ENCODE data around the gene GHRHR.

GHRHR gene

GRCh38 chr7:30977896-30978564, 14.3 kb downstream of the GHRHR start:
- no peaks in the 10 kb centered on the region for H3K36me3 Mint-ChIP-seq (ENCODE audit: low read depth)
- no peak overlapping the region for H3K4me3 Mint-ChIP-seq
- intact Hi-C loops (cut with micrococcal nuclease), result loop anchor here (2.0 kb wide), 1 partner anchor 177 kb away; no protein-coding TSS in a partner anchor
- H3K4me1 Mint-ChIP-seq (ENCODE audit: low read depth), result no peaks in the 10 kb centered on the region
- no peak overlapping the region for H3K27ac Mint-ChIP-seq
- no peaks in the 10 kb centered on the region for H3K9me3 Mint-ChIP-seq
- H3K27me3 Mint-ChIP-seq, result peaks cover 14% of the 10 kb centered on the region

- intact Hi-C loops (cut with micrococcal nuclease), result loop anchor here (2.0 kb wide), 1 partner anchor 178 kb away; no protein-coding TSS in a partner anchor
- Mint-ChIP-seq H3K9me3 (no peaks in the 10 kb centered on the region), H3K27ac (no peak overlapping the region), H3K36me3 (ENCODE audit: low read depth) (no peaks in the 10 kb centered on the region), H3K4me1 (ENCODE audit: low read depth) (no peaks in the 10 kb centered on the region), H3K4me3 (no peak overlapping the region), H3K27me3 (peaks cover 20% of the 10 kb centered on the region)
These were observed 15.3 kb downstream of the GHRHR start for GRCh38 chr7:30979027-30979426.

- Mint-ChIP-seq H3K4me3 (no peak overlapping the region), H3K9me3 (no peaks in the 10 kb centered on the region), H3K36me3 (ENCODE audit: low read depth) (no peaks in the 10 kb centered on the region), H3K4me1 (ENCODE audit: low read depth) (no peaks in the 10 kb centered on the region), H3K27ac (no peak overlapping the region), H3K27me3 (peaks cover 24% of the 10 kb centered on the region)
- intact Hi-C loops (cut with micrococcal nuclease), result no loop called here
These were observed 16.4 kb downstream of the GHRHR start for GRCh38 chr7:30980194-30980593.

GRCh38 chr7:30980751-30981150, 17.0 kb downstream of the GHRHR start:
- Mint-ChIP-seq H3K9me3 (no peaks in the 10 kb centered on the region), H3K36me3 (ENCODE audit: low read depth) (no peaks in the 10 kb centered on the region), H3K4me1 (ENCODE audit: low read depth) (no peaks in the 10 kb centered on the region), H3K4me3 (no peak overlapping the region), H3K27me3 (peaks cover 25% of the 10 kb centered on the region), H3K27ac (no peak overlapping the region)
- intact Hi-C loops (cut with micrococcal nuclease), result no loop called here

GRCh38 chr7:30983042-30983913, 19.5 kb downstream of the GHRHR start:
- intact Hi-C loops (cut with micrococcal nuclease), result loop anchor here (1.0 kb wide), 1 partner anchor 139 kb away; no protein-coding TSS in a partner anchor
- Mint-ChIP-seq H3K9me3 (no peaks in the 10 kb centered on the region), H3K27ac (no peak overlapping the region), H3K27me3 (peaks cover 41% of the 10 kb centered on the region), H3K4me1 (ENCODE audit: low read depth) (peaks cover 2% of the 10 kb centered on the region), H3K4me3 (no peak overlapping the region), H3K36me3 (ENCODE audit: low read depth) (no peaks in the 10 kb centered on the region)

GRCh38 chr7:30983914-30984247, 20.1 kb downstream of the GHRHR start:
- H3K4me3 Mint-ChIP-seq, result no peak overlapping the region
- H3K4me1 Mint-ChIP-seq (ENCODE audit: low read depth), result peaks cover 8% of the 10 kb centered on the region

GRCh38 chr7:30984359-30985107, 20.8 kb downstream of the GHRHR start:
- Mint-ChIP-seq H3K27ac (no peak overlapping the region), H3K27me3 (peaks cover 39% of the 10 kb centered on the region), H3K9me3 (no peaks in the 10 kb centered on the region), H3K4me3 (no peak overlapping the region), H3K36me3 (ENCODE audit: low read depth) (no peaks in the 10 kb centered on the region), H3K4me1 (ENCODE audit: low read depth) (peaks cover 9% of the 10 kb centered on the region)
- intact Hi-C loops (cut with micrococcal nuclease), result no loop called here

More at GRCh38 chr7:30983914-30984247, 20.1 kb downstream of the GHRHR start:
- H3K27me3 Mint-ChIP-seq, result peaks cover 39% of the 10 kb centered on the region
- H3K27ac Mint-ChIP-seq, result no peak overlapping the region
- H3K9me3 Mint-ChIP-seq, result no peaks in the 10 kb centered on the region
- H3K36me3 Mint-ChIP-seq (ENCODE audit: low read depth), result no peaks in the 10 kb centered on the region
- intact Hi-C loops (cut with micrococcal nuclease), result loop anchor here (1.0 kb wide), 1 partner anchor 138 kb away; no protein-coding TSS in a partner anchor

GRCh38 chr7:30985756-30986155, 22.0 kb downstream of the GHRHR start:
- peaks cover 36% of the 10 kb centered on the region for H3K27me3 Mint-ChIP-seq
- H3K4me3 Mint-ChIP-seq, result no peak overlapping the region
- H3K36me3 Mint-ChIP-seq (ENCODE audit: low read depth), result no peaks in the 10 kb centered on the region
- intact Hi-C loops (cut with micrococcal nuclease), result no loop called here
- H3K4me1 Mint-ChIP-seq (ENCODE audit: low read depth), result peaks cover 9% of the 10 kb centered on the region
- H3K27ac Mint-ChIP-seq, result no peak overlapping the region
- H3K9me3 Mint-ChIP-seq, result no peaks in the 10 kb centered on the region

- Mint-ChIP-seq H3K4me1 (ENCODE audit: low read depth) (peaks cover 9% of the 10 kb centered on the region), H3K27ac (no peak overlapping the region), H3K4me3 (no peak overlapping the region), H3K36me3 (ENCODE audit: low read depth) (no peaks in the 10 kb centered on the region), H3K9me3 (no peaks in the 10 kb centered on the region), H3K27me3 (peaks cover 36% of the 10 kb centered on the region)
- intact Hi-C loops (cut with micrococcal nuclease), result no loop called here
These were observed 22.6 kb downstream of the GHRHR start for GRCh38 chr7:30986331-30986730.

GRCh38 chr7:30986738-30987137, 23.0 kb downstream of the GHRHR start:
- Mint-ChIP-seq H3K27ac (no peak overlapping the region), H3K4me1 (ENCODE audit: low read depth) (peaks cover 9% of the 10 kb centered on the region), H3K27me3 (peaks cover 36% of the 10 kb centered on the region), H3K4me3 (no peak overlapping the region), H3K36me3 (ENCODE audit: low read depth) (no peaks in the 10 kb centered on the region), H3K9me3 (no peaks in the 10 kb centered on the region)
- intact Hi-C loops (cut with micrococcal nuclease), result no loop called here

- peaks cover 36% of the 10 kb centered on the region for H3K27me3 Mint-ChIP-seq
- no peak overlapping the region for H3K4me3 Mint-ChIP-seq
- H3K36me3 Mint-ChIP-seq (ENCODE audit: low read depth), result no peaks in the 10 kb centered on the region
- peaks cover 9% of the 10 kb centered on the region for H3K4me1 Mint-ChIP-seq (ENCODE audit: low read depth)
- intact Hi-C loops (cut with micrococcal nuclease), result no loop called here
- no peak overlapping the region for H3K27ac Mint-ChIP-seq
- no peaks in the 10 kb centered on the region for H3K9me3 Mint-ChIP-seq
These were observed 23.4 kb downstream of the GHRHR start for GRCh38 chr7:30987178-30987577.

GRCh38 chr7:30987936-30988335, 24.2 kb downstream of the GHRHR start:
- Mint-ChIP-seq H3K27ac (no peak overlapping the region), H3K36me3 (ENCODE audit: low read depth) (no peaks in the 10 kb centered on the region), H3K27me3 (peaks cover 36% of the 10 kb centered on the region), H3K4me1 (ENCODE audit: low read depth) (peaks cover 9% of the 10 kb centered on the region), H3K9me3 (no peaks in the 10 kb centered on the region), H3K4me3 (no peak overlapping the region)
- intact Hi-C loops (cut with micrococcal nuclease), result no loop called here

GRCh38 chr7:30988351-30989005, 24.7 kb downstream of the GHRHR start:
- Mint-ChIP-seq H3K27ac (no peak overlapping the region), H3K4me1 (ENCODE audit: low read depth) (peaks cover 9% of the 10 kb centered on the region), H3K36me3 (ENCODE audit: low read depth) (no peaks in the 10 kb centered on the region), H3K9me3 (no peaks in the 10 kb centered on the region), H3K27me3 (peaks cover 35% of the 10 kb centered on the region), H3K4me3 (no peak overlapping the region)
- intact Hi-C loops (cut with micrococcal nuclease), result no loop called here

Measured in dendritic cell treated with granulocyte-macrophage colony-stimulating factor and Interleukin-4, amounts not matched to agents 40 ng/mL and 50 ng/mL, for 4 days (primary cell).